ENCODE results near the gene GALP.

The GALP gene

GRCh38 chr19:56134654-56134921 lies 41.2 kb upstream of the GALP start:
- Histone ChIP-seq H3K9me3 (ENCODE audit: control insufficient read depth, insufficient read depth, low read depth, low read length) (no peaks in the 10 kb centered on the region), H3K36me3 (ENCODE audit: control insufficient read depth in 2 of 2, insufficient read depth in 1 of 2, low read length in 2 of 2) (no peaks in the 10 kb centered on the region), H3K4me3 (ENCODE audit: low read depth, low read length) (no peak overlapping the region), H3K4me1 (ENCODE audit: control insufficient read depth, insufficient read depth, low read length) (no peaks in the 10 kb centered on the region), H3K27ac (ENCODE audit: extremely low read depth, low read depth, low read length) (no peak overlapping the region)
- ChIA-PET POLR2A (interaction anchor here (1.2 kb wide), 1 partner anchor 14 kb away, joined by 4 read pairs; the partner anchor contains the start of gene ZNF787), CTCF (interaction anchor here (0.5 to 1.6 kb wide), 5 partner anchors 21 to 1865 kb away, joined by 3 to 4 read pairs (median 3); no protein-coding TSS in a partner anchor)
- TF ChIP-seq ZBTB11 (tag by site-specific recombination; conservative IDR thresholded peaks at IDR 0.05; ENCODE audit: low read depth) = no peak
- TF ChIP-seq ZNF610 (tag by site-specific recombination; IDR thresholded peaks at IDR 0.05; ENCODE audit: borderline replicate concordance) = no peak
- TF ChIP-seq ZNF155 (tag by site-specific recombination; IDR thresholded peaks at IDR 0.05) = no peak
- no peak for TF ChIP-seq ZNF223 (tag by site-specific recombination; IDR thresholded peaks at IDR 0.05)
- TF ChIP-seq ZNF157 (tag by site-specific recombination; IDR thresholded peaks at IDR 0.05) = no peak
- no peak for TF ChIP-seq KLF8 (tag by site-specific recombination; IDR thresholded peaks at IDR 0.05)
- TF ChIP-seq ZSCAN23 (tag by site-specific recombination; IDR thresholded peaks at IDR 0.05) = no peak

GRCh38 chr19:56136362-56136761 lies 39.4 kb upstream of the GALP start:
- ChIA-PET CTCF (interaction anchor here (0.7 to 1.0 kb wide), 2 partner anchors 13 to 51 kb away, joined by 3 read pairs; no protein-coding TSS in a partner anchor), POLR2A (interaction anchor here (0.6 to 0.7 kb wide), 2 partner anchors 722 to 1834 kb away, joined by 5 to 14 read pairs; no protein-coding TSS in a partner anchor)
- H3K4me3 ChIP-seq (ENCODE audit: low read depth, low read length) = no peak overlapping the region
- H3K9me3 ChIP-seq (ENCODE audit: control insufficient read depth, insufficient read depth, low read depth, low read length) = no peaks in the 10 kb centered on the region
- TF ChIP-seq ZFP41 (tag by site-specific recombination; IDR thresholded peaks at IDR 0.05; ENCODE audit: borderline replicate concordance) = no peak
- no peak for TF ChIP-seq ZNF580 (tag by site-specific recombination; IDR thresholded peaks at IDR 0.05)
- TF ChIP-seq ZNF501 (tag by site-specific recombination; IDR thresholded peaks at IDR 0.05) = no peak
- no peak for TF ChIP-seq ZNF518A (tag by site-specific recombination; conservative IDR thresholded peaks at IDR 0.05; ENCODE audit: low read depth)
- TF ChIP-seq ZNF184 (tag by site-specific recombination; IDR thresholded peaks at IDR 0.05) = no peak
- no peak for TF ChIP-seq CTCF (tag by site-specific recombination; IDR thresholded peaks at IDR 0.05)
- no peak for TF ChIP-seq ATF2 (tag by site-specific recombination; IDR thresholded peaks at IDR 0.05; ENCODE audit: low read depth)
- no peak for TF ChIP-seq ZNF274 (IDR thresholded peaks at IDR 0.05; ENCODE audit: low read length)
- no peak for TF ChIP-seq ZNF274 (tag by site-specific recombination; IDR thresholded peaks at IDR 0.05; ENCODE audit: borderline replicate concordance)
- no peak for TF ChIP-seq ZNF211 (tag by site-specific recombination; IDR thresholded peaks at IDR 0.05; ENCODE audit: low read depth)
- no peak for TF ChIP-seq ZNF426 (tag by site-specific recombination; IDR thresholded peaks at IDR 0.05)
- H3K27ac ChIP-seq (ENCODE audit: extremely low read depth, low read depth, low read length) = no peak overlapping the region
- peaks cover 6% of the 10 kb centered on the region; the same call in 1 of the 2 replicates for H3K4me1 ChIP-seq (ENCODE audit: control insufficient read depth, insufficient read depth, low read length)
- no peaks in the 10 kb centered on the region for H3K36me3 ChIP-seq (ENCODE audit: control insufficient read depth in 2 of 2, insufficient read depth in 1 of 2, low read length in 2 of 2)

Data from HEK293 (cell line).